Brain microvascular endothelial cell (primary cell): Measurements from ENCODE around the gene CSTB.

Experiments used
- DNase-seq: peaks from one replicate; pipeline ENCODE4 v3.0.0-alpha.2; 2020
- H3K27ac ChIP-seq: fragments of 250-450 bp; sonication (Bioruptor Pico); 2 replicates; pipeline ENCODE4 v1.5.1; 2020; ENCODE audit warnings: mild to moderate bottlenecking, moderate library complexity
- H3K27me3 ChIP-seq: fragments of 250-450 bp; sonication (Bioruptor Pico); replicated peaks from 2 replicates; pipeline ENCODE4 v1.5.1; 2020; ENCODE audit warnings: mild to moderate bottlenecking
- H3K36me3 ChIP-seq: fragments of 250-450 bp; sonication (Bioruptor Pico); replicated peaks from 2 replicates; pipeline ENCODE4 v1.5.1; 2020; ENCODE audit warnings: mild to moderate bottlenecking
- H3K4me3 ChIP-seq: 2 replicates; pipeline ENCODE4 v1.5.1; 2011; ENCODE audit warnings: low read depth, mild to moderate bottlenecking, control low read depth, low read length, moderate library complexity
- CTCF ChIP-seq: IDR thresholded peaks from 2 replicates; pipeline ENCODE4 v1.5.1; 2011; ENCODE audit warnings: low read depth, mild to moderate bottlenecking, moderate library complexity, low read length, control low read depth, inconsistent platforms; ENCODE audit errors: missing control alignments
- in situ Hi-C: cut with HindIII; loops from 2 replicates; pipeline ENCODE4 v1.10.0; 2017; ENCODE audit warnings: low sequenced_read_pairs, low pct_ligation_motif_present

CSTB gene

GRCh38 chr21:43754948-43755781 lies 20.9 kb downstream of the CSTB start:
- no peak for DNase-seq
- TF ChIP-seq CTCF: no peak
- in situ Hi-C loops: no loop called here
- Histone ChIP-seq H3K27ac (no peak overlapping the region), H3K27me3 (no peaks in the 10 kb centered on the region), H3K4me3 (no peak overlapping the region), H3K36me3 (peaks cover 85% of the 10 kb centered on the region)

GRCh38 chr21:43753439-43753799 lies 22.7 kb downstream of the CSTB start:
- H3K4me3 ChIP-seq: no peak overlapping the region
- DNase-seq: no peak
- in situ Hi-C loops: no loop called here
- TF ChIP-seq CTCF: no peak
- no peaks in the 10 kb centered on the region for H3K27me3 ChIP-seq
- H3K27ac ChIP-seq: no peak overlapping the region
- H3K36me3 ChIP-seq: peaks cover 88% of the 10 kb centered on the region

- in situ Hi-C loops: no loop called here
- no peak for TF ChIP-seq CTCF
- H3K27me3 ChIP-seq: no peaks in the 10 kb centered on the region
- DNase-seq: no peak
- peaks cover 89% of the 10 kb centered on the region for H3K36me3 ChIP-seq
- H3K4me3 ChIP-seq: no peak overlapping the region
- no peak overlapping the region for H3K27ac ChIP-seq
Observed at GRCh38 chr21:43752758-43753438, 23.2 kb downstream of the CSTB start.

GRCh38 chr21:43751955-43752591 lies 24.0 kb downstream of the CSTB start:
- peaks cover 88% of the 10 kb centered on the region for H3K36me3 ChIP-seq
- no peaks in the 10 kb centered on the region for H3K27me3 ChIP-seq
- TF ChIP-seq CTCF: no peak
- no peak overlapping the region for H3K4me3 ChIP-seq
- no peak overlapping the region for H3K27ac ChIP-seq
- in situ Hi-C loops: no loop called here
- DNase-seq: no peak

- DNase-seq: no peak
- no peak overlapping the region for H3K4me3 ChIP-seq
- H3K27me3 ChIP-seq: no peaks in the 10 kb centered on the region
- no peak for TF ChIP-seq CTCF
- in situ Hi-C loops: no loop called here
- no peak overlapping the region for H3K27ac ChIP-seq
- peaks cover 85% of the 10 kb centered on the region for H3K36me3 ChIP-seq
Observed at GRCh38 chr21:43750339-43751033, 25.6 kb downstream of the CSTB start.
